Stimulated activated CD8-positive, alpha-beta memory T cell treated with anti-CD3 and anti-CD28 coated beads, Interleukin-15, amount 100 ng/mL, for 4 hours (primary cell): ENCODE measurements around the gene NDUFA13.

Experiments used
- DNase-seq, 2 donors: peaks; one replicate each; pipeline ENCODE4 v3.0.0-alpha.2; 2020; ENCODE audit warnings: low read depth in 2 of 2

Gene NDUFA13

DNA sequence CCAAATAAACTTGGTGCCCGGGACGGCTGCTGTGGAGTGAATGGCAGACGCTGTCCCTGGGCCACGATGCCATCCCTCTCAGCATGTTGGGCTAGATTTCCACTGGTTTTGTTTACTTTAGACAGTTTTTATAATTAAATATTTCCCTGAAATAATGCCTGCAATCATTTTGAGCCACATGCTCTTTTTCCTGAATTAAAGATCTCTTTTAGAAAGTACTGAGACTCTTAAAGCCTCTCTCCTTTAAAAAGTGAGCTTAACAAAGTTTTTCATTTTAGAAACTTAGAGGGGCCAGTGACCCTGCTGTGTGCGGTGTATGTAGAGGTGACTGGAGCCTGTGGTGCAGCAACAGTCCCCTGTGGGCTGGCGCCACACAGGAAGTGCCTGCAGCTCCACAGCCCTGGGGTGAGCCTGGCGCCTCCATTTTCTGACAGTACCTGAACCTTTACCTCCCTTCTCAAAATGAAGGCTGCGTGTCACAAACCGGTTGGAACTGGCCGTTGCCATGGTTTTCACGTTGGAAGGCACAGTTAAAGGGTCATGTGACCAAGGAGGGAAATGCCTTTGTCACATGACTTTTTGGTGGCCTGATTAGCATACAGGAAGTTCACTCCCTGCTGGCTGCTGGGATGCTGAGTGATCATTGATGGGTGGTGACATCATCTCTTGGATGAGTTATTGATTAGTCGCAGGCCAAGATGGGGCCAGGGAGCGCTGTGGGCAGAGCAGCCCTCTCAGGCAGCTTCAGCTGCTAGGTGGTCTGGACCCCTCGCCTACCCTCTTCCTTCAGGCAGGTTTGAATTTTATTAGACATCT, 26.9 kb upstream of the NDUFA13 start:
- peak; percentile 60 to 71 for DNase-seq

DNA sequence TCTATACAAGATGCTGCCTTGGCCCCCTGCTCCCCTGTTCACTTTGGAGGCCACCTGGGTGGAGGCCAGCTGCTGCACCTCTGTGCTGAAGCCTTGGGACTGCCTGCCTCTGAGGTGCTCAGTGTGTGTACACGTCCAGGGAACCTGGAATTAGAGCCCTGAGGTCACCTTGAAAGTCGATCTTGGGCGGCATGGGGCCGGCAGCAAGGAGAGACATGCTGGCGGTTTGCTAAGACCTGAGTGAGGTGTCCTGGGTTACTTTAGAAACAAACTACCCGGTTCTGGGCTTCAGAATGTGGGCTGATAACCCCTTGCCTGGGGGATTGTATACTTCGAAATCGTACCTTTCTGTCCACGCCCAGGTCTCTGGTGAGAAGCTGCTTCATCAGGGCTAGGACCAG, 26.2 kb upstream of the NDUFA13 start:
- DNase-seq = no peak

DNA sequence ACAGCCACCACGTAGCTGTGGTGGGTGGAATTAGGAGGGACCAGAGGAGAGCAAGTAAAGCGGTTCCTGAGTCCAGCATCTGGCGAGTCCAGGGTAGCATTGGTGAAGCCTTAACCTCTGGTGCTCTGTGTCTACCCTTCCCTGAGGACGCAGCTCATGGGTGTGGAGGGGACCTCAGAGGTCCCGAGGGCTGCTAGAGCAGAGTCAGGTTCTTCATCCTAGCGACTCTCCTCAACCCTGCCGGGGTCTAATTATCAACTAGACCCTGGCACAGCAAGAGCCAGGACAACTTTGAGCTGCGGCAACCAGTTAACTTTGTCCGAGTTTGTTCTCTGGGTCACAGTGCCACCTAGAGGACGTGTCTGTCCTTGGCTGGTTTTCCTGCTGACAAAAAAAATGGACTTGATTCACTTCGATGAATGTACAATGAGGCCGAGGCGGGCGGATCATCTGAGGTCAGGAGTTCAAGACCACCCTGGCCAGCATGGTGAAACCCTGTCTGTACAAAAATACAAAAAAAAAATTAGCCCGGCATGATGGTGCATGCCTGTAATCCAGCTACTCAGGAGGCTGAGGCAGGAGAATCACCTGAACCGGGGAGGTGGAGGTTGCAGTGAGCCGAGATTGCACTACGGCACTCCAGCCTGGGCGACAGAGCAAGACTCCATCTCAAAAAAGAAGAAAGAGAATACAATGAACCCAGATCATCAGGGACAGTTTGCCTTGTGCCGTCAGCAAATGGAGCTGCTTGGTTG, 25.6 kb upstream of the NDUFA13 start:
- peak; percentile 53 to 69 for DNase-seq

DNA sequence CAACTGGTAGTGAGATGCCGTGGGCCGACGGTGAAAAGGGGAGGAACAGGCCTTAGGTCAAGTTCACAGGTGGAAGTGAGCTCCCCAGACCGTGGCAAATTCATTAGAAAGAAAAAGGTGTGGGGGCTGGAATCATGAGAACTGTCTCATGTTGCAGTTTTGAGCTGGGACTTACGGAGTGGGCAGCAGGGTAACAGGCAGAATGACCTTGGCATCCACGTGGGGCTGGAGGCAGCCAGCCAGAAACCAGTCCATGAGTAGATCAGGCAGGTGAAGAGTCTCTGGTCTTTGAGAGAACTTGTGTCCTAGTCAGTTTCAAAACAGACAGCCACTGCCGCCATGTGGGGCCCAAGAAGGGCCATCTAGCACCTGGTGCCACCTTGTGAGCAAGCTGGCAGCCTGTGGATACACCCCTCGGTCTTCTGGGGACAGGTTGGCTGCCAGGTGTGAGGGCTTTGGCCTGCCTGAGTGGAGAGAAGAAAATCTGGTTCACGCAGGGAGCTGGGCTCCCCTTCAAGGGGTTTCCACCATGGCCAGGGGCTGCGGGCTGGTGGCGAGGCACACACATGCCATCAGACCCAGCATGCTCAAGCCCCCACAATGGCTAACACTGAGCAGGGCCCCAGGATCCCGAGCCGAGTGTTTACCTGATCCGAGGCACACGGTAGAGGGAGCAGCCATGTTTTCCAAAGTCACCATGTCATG, 24.6 kb upstream of the NDUFA13 start:
- no peak for DNase-seq

DNA sequence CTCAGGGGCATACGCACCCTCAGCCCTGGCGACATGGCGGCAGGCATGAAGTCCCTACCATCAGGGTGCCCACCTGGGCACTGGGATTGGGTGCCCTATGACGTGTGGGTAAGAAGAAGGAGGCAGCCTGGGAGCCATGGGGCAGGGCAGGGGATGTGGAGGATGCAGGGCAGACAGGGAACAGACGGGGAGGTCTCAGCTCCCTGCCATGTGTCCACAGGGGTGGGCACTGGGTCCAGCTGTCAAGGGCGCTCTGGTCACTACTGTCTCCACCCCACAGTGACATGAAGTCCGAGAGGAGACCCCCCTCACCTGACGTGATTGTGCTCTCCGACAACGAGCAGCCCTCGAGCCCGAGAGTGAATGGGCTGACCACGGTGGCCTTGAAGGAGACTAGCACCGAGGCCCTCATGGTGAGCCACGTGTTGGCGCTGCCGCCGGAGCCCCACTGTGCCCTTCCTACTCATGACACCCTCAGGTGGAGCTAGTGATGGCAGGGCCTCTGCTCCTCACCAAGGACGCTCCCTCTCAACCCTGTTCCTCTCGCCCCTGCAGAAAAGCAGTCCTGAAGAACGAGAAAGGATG, 23.9 kb upstream of the NDUFA13 start:
- DNase-seq = no peak

DNA sequence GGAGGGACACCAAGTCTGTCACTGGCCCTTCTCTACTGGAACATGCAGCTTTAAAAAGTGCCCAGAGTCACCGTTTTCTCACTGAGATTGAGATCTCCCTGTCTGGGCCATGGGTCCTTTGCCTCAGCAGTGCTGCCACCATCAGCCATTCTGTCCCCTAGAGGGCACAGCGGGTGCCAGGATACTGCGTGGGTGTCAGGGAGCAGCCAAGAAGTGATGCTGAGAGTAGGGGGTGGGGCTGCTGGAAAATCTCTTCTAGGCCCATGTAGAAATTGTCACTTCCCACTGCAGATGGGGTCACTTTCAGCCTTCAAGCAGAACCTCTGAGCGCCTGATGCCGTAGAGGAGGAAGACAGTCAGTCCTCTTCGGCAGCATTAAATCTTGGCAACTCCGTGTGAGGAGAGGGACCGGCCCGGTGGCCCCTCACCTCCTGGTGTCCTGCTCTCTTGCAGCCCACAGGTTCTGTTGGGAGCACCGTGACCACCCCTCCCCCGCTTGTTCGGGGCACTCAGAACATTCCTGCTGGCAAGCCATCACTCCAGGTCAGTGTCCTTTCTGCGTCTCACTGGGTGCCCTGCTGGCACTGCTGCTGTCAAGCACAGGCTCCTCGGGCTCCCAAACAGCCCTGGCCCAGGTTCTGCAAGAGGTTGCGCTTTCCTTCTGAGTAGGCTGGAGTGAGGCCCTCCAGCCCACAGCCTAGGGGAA, 22.0 kb upstream of the NDUFA13 start:
- DNase-seq = no peak

DNA sequence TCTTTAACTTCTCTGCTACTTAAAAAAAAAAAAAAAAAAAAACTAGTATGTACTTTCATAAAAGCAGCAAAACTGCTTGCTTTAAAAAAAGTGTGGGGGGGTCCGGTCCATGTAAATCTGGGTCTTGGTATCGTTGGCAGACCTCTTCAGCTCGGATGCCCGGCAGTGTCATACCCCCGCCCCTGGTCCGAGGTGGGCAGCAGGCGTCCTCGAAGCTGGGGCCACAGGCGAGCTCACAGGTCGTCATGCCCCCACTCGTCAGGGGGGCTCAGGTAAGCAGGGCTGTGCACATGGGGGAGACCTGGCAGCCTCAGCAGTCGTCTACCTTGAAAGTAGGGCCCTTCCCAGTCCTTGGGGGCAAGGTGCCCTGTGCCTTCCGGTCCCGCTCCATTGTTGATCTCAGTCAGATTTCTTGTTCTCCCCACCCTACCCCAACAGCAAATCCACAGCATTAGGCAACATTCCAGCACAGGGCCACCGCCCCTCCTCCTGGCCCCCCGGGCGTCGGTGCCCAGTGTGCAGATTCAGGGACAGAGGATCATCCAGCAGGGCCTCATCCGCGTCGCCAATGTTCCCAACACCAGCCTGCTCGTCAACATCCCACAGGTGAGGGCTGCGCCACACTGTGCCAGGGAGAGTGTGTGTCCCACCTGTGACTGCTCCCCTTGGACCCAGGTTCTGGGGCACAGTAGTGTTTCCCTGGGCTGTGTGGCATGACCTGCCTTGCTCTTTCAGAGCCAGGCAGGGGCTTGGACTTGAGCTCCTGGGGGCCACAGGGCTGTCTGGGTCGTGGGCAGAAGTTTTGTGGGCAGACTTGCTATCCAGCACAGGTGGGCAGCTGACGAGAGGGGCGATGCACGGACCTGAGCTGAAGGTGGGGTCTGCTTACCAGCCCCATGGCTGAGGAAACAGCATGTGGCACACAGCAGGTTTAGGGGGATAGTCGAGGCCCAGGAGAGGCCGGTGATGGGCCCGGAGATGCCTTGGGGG, 20.1 kb upstream of the NDUFA13 start:
- no peak for DNase-seq

DNA sequence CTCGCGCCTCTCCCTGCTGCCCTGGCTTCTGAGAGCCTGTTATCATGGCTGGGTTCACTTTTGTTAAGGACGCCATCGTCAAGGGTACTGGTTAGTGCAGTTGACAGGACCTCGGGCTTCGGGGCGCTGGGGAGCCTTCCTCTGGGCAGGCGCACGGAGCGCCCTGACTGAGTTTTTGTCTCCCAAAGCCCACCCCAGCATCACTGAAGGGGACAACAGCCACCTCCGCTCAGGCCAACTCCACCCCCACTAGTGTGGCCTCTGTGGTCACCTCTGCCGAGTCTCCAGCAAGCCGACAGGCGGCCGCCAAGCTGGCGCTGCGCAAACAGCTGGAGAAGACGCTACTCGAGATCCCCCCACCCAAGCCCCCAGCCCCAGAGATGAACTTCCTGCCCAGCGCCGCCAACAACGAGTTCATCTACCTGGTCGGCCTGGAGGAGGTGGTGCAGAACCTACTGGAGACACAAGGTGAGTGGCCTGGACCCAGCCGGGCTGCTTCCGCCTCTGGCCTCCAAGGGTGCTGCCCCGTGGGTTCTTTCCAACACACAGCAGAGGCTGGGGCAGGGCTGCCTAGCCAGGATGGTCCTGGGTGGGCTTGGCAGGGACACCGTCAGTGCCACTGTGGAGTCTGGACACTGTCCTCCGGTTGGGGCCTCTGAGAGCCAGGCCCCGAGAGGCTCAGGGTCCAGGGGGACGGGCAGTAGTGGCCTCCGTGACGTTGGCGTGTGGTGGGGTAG, 17.6 kb upstream of the NDUFA13 start:
- no peak for DNase-seq

DNA sequence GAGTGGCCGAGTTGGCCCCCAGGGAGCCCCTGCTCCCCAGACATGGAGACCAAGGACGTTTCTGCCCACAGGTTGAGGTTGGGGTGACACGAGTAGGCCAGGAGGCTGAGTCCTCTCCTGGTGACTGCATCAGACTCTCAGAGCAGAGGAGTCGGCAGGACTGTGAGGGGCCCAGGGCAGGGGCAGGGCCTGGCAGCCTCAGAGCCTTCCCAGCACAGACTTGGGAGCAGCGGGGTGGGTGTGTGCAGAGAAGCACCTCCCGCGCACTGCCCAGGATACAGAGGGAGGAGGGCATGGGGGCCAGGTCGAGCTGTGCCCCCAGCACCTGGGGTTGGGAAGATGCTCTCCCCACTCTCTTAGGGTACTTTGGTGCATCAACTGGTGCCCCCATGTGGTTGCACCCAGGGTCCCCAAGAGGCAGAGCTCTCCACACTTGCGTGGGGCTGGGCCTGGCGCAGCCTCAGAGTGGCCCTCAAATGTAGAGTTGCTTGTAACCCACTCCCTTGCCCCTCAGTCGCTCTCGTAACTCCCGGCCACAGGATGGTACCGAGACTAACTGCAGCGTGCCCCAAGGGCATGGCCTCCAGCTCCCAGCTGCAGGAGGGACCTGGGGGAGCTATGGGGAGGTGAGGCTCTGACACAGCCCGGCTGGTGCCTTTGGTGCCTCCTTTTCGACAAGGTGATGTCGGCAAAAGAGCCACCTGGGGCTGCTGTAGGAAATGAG, 16.6 kb upstream of the NDUFA13 start:
- no peak for DNase-seq

DNA sequence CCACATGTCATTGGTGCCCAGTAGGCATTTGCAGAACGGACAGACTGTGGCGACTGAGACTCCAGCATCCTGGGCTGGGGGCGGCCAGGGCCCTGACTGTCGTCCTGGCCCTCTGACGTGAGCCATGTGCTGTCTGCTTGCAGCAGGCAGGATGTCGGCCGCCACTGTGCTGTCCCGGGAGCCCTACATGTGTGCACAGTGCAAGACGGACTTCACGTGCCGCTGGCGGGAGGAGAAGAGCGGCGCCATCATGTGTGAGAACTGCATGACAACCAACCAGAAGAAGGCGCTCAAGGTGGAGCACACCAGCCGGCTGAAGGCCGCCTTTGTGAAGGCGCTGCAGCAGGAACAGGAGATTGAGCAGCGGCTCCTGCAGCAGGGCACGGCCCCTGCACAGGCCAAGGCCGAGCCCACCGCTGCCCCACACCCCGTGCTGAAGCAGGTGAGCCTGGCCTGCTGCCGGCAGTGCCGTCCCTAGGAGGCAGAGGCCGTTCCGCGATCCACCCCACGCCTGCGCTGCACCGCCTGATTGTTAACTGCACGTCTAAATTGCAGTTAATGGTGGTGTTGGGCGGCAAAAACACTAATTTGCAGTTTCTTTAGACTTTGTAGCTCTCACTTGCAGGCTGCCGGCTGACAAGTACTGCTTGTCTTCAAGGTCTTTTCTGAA, 14.9 kb upstream of the NDUFA13 start:
- DNase-seq = no peak

DNA sequence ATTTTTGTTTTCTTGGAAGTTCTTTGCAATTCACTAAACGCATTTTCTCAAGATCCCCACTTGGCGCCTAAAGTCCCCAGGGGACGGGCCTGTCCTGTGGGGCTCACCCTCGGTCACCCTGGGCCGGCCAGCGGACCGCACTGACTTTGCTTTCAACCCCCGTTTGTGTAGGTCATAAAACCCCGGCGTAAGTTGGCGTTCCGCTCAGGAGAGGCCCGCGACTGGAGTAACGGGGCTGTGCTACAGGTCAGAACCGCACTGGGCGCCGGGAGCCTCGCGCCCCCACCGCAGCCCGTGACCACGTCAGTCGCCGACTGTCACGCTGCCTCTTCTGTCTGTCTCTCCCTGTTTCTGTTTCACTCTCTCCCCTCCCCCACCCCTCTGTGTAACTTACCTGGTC, 14.2 kb upstream of the NDUFA13 start:
- no peak for DNase-seq

DNA sequence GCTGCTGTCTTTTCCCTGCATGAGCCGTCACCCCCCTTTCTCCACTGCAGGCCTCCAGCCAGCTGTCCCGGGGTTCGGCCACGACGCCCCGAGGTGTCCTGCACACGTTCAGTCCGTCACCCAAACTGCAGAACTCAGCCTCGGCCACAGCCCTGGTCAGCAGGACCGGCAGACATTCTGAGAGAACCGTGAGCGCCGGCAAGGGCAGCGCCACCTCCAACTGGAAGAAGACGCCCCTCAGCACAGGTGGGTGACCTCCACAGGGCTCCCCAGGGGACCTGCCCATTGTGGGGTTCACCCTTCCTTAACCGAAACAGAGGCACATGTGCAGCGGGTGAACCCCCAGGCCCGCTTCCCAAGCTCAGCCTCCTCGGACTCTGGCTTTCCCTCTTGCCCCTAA, 13.7 kb upstream of the NDUFA13 start:
- no peak for DNase-seq

DNA sequence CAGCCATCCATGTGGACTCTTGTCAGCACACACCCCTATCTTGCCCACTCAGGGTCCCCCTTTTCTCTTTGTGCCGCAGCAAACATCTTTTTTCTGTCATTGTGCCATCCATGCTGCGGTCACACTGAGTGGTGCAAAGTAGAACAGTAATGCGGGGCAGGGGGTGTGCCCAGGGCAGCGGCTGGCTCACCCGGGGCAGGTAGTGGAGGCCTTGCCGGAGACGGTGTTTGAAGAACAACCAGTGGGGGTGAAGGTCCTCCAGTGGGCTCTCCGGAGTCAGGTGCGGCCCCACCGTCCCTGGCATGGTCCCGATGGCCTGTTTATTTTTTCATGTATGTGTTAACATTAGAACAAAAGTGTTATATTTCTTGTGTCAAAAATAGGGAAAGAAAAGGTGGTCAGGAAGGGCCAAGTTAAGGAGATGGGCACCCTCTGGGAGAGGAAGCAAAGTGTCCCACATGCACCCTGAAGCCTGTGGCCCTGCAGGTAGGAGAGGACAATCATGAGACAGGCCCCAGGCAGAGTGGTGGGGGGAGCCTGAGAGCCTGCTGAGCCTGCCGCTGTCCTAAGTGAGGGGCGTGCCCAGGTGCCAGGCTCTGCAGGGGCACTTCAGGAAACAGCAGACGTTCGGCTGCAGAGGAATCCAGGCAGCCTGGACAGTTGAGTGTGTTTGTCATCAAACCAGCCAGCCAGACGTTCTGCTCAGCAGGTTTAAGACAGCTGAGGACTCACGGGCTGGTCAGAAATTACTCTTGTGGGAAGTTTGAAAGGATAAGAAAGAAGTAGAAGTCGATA, 13.0 kb upstream of the NDUFA13 start:
- DNase-seq = no peak

DNA sequence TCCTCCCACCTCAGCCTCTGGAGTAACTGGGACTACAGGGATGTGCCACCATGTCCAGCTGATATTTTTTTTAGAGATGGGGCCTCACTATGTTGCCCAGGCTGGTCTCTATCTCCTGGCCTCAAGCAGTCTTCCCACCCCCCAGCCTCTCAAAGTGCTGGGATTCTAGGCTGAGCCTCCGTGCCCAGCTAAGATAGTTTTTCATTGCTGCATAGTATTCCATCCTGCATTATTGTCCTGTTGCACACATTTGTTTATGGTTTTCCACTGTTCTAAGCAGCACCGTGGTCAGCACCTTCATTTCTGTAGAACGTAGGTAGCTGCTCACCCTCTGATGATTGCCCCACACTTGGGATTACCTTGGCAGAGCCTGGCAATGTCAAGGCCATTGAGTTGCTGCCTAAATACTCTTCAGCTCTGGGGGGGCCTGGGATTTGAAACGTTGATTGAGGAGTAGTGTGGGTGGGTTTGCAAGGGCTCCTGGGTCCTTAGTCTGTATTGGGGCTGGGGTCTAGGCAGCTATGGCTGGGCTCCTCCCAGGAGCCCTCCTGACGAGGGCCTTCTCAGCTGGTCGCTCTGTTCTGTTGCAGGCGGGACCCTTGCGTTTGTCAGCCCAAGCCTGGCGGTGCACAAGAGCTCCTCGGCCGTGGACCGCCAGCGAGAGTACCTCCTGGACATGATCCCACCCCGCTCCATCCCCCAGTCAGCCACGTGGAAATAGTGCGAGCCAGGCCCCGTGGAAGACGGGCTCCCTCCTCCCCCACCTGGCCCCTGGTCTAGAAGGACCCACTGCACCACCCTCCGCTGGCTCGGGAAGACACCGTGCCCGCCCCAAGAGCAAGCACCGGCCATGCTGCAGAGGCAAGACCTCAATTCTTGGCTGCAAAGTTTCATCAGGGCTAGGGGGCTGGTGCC, 11.0 kb upstream of the NDUFA13 start:
- DNase-seq = no peak

DNA sequence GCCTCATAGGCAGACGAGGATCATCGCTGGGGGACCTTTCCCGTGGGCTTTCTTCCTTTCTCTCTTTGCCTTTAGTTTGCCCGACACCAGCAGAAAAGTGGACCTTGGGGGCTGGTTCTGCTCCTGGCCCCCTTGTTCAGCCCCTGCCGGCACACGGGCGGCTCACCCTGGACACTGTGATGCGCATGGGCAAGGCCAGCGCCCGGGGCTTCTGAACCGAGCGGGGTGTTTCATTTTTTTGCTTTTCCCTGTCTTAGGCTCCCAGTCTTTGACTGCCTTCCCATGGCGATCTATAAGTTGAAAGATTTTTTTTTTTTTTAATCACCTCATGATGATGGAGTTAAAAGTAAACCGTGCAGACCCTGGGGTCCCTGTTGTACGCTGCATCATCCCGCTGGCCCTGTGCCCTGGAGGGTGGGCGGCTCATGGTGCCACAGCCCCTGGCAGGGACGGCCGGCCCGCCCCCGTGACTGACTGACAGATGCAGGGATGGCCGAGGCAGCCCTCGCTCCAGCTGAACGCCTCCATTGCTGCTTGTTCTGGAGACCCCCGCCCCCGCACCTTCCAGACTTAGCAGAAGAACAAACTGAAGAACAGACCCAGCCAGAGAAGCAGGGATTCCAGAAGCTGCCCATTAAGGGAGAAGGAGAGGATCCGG, 10.2 kb upstream of the NDUFA13 start:
- DNase-seq = no peak

DNA sequence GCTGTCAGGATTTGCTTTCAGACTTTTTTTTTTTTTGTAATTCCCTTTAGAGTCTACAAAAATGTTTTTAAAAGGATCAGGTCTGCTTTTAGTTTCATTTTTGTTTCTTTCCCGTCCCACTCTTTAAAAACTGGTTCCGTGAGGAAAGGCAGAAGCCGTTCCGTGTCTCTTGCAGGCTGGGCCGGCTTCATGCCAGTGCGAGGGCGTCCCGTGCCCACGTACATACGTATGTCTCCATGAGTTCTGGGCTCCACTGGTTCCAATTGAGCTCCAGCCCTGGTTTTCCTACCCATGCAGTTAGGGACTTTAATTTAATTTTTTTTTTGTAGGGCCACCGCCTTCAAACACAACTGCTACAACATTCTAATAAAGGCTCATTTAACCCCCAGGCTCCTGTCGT, 9.4 kb upstream of the NDUFA13 start:
- DNase-seq = no peak
